Suppressor macrophage treated with lipopolysaccharide for 1 hour (primary cell): ENCODE results near the gene NFKBIA.
"Not testable (repeated sequence)": the region's sequence is repeated elsewhere in the genome, so short reads cannot be mapped to it uniquely, and the experiment has no call there.

Experiments used
- DNase-seq, 3 donors: peaks; one replicate each; pipeline ENCODE4 v3.0.0-alpha.2; 2020 to 2022

The NFKBIA gene

DNA sequence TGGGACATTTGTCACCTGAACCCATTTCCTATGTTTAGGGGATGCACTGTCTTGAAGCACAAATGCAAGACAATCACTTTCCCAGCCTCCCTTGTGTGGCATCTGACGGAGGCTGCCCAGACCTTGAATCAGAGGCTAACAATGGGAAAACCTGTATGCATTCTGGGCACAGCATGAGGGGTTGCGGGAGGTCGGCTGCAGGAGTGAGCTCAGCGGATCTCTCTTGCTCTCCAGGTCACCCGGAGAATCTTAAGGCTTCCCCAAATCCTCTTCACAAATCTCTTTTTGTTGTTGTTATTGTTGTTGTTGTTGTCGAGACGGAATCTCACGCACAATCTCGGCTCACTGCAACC, 15.3 kb downstream of the NFKBIA start:
- DNase-seq, result peak in 1 of 3 donors; percentile 16

DNA sequence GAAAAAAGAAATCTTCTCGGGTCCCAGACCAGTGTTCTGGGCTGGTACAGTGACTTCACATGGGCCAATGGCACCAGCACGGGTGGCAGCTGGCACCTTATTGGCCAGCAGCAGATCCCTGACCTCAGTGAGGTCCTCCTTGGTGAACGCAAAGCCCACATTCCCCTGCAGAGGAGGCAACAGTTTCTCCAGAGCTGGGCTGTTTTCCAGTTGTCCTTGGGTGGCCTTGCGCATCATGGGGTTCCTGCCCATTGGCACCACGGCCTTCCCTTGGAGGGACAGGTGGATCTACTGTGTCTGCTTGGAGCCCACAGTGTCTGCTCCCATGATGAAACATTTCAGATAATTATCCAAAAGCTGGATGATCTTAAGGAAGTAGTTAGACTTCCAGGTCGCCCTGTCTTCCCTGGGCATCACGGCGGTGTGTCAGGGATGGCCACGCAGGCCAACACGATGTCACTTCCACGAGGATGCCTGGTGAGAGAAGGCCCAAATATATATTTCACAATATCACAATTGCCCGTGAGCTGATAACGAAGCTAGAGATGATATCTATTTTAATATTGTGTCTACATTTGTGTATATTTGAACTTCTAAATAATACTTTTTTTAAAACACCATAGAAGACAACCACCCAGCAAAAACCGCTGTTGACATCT, 15.8 kb downstream of the NFKBIA start:
- DNase-seq, result peak in 1 of 3 donors; percentile 4

DNA sequence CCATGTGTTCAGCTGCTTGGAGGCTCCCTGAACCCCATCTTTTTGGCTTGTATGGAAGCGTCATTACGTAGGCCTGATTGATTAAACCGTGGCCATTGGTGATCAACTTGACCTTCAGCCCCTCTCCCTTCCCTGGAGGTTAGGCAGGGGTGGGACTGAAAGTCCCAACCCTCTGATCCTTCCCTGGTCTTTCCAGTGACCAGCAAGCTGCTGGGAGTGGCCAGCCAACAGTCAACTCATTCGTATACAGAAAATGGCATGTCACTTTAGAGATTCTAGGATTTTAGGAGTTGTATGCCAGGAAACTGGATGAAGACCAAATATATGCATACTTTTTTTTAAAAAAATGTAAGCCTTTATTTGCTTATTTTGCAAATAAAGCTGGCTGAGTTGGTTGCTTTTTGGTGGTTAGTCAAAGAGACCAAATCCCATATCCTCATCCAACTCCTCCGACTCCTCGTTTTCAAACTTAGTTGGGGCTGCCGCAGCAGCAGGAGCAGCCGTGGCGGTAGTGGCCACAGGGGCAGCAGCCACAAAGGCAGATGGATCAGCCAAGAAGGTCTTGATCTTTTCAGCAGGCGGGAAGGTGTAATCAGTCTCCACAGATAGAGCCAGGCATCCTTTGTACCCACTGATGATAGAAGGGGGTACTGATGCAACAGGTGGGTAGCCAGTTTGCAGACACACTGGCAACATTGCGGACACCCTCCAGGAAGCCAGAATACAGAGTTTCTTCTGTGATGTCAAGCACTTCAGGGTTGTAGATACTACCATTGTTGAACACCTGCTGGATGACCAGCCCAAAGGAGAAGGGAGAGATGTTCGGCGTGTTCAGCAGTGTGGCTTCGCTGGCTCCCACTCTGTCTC, 16.6 kb downstream of the NFKBIA start:
- DNase-seq, result peak in 1 of 3 donors; percentile 17

DNA sequence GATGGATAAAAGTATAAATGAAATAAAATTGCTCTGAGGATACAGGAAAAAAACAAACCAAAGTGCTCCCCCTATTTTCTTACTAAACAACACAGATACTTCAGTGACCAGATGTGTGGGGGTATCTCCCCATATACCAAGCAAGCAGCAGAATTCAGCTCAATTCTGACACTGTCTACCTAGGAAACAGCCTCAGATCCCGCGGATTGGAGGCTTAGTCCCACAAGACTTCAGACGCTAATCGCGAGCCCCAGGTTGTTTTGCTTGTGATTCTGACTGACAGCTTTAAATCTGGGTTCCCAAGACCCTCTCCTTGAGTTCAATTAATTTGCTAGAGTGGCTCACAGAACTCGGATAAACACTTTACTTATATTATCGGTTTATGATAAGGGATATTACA, 17.3 kb downstream of the NFKBIA start:
- DNase-seq, result peak in 1 of 3 donors; percentile 13

DNA sequence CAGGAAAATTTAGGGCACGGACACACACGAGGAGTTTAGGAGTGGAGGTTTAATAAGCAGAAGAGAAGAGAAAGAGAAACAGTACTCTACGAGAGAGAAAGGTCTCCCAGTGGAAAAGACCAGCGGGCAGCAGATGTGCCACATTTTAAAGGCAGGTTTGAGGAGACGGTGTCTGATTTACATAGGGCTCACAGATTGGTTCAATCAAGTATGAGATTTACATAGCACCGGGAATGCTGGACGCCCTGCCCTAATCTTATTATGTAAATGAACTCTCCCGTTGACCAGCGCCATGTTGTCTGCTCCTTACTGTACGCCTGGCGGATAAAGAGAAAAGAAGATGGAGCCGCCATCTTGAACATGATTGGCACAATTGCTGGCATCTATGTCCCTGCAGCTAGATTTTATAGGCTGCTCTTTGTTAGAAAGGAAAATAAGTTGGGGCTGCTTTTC, 17.9 kb downstream of the NFKBIA start:
- DNase-seq, result peak in 1 of 3 donors; percentile 8

DNA sequence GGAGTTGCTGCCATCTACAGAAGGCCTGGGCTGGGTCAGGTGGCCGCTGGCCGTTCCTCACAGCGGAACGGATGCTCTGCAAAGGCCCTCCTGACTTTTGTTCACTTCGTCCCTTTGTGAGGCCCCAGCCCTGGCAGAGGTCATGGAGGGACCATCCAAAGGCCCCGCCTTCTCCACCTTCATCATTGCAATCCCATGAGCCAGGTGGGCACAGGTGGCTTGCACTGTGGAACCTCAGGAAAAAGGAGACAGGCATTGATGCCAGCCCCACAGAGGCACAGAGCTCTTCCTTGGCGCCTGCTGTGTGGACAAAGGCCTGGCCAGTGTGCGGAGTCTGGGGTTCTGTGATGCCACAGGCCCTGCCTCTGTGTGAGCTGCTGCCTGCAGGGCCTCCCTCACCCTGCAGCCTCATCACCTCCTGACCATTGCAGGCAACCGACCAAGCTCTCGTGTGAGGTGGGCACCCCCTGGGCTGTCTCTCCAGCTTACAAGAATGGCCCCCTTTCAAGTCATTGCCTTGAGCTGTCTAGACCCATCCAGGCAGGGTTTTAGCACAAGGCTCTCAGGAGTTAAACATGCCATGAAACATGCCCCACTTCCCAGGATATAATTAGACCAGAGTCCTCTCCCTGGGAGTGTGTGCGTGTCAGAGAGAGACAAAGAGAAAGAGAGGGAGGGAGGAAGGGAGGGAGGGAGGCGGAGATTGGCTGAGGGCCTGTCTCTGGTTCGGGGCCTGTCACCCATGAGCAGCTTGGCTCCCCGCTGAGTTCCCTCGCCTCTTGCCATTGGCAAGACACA, 19.3 kb downstream of the NFKBIA start:
- peak in 1 of 3 donors; percentile 9 for DNase-seq

DNA sequence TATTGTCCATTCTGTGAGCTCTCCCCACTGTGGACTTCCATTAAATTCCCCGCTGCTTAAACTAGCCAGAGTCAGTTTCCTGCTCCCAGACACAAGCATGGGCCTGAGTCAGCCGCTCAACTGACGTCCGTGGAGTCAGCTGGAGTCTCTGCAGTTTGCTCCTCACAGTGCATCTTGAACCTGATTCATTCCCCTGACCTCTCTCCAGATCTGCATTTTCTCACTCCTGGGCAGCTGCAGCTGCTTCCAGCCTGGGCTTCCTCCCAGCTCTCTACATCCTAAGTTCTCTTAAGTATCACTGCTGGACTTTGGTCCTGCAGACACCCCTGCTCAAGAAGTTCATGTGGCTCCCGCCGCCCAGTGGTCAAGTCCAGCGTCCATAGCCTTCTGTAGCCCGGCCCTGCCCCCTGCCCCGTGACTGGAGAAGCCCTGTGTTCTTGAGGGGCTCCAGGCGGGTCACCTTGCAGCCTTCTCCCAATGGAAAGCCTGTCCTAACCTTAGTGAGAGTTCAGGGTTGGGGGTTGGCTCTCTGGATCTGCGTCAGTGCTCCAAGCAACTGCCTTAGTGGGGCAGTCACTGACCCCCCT, 20.0 kb downstream of the NFKBIA start:
- DNase-seq, result peak; percentile 86 to 90 (median 87)

DNA sequence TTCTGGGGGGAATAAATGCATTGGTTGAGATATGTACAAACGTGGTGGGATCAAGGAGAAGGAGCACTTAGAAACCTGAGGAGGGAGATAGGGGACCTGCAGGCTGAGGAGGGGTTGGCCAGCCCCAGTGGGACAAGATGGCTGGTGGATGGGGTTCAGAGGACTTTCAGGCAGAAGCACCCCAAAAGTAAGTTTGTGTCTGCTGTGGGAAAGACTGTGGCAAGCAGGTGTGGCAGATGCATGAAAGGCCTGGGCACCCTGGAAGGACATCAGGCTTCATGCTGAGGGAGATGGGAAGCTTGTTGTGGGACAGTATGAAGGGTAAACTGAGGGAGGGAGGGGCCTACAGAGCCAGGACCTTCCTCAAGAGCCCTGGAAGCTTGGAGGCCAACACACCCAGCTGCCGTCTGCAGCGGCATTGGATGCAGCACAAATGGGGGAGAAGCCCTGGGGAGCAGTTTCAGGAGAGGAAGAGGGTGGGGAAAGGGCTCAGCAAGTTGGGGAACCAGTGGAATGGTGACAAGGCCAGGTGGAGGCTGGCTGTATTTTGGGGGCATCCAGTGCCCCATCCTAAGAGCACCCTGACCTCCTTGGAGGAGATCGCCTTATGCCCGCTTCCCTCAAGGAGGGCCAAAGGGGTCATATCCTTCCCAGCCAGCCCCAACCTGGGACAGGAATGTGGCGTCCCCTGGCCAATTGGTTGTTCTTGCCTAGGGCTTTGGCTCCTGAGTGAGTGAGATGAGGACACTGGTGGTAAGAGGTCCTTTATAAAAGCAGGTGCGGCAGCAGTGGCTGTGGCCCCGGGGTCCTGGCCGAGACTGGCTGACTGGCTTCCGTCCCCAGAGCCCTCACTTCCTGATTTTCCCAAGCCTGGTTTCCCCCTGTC, 20.7 kb downstream of the NFKBIA start:
- DNase-seq, result peak in 1 of 3 donors; percentile 6

DNA sequence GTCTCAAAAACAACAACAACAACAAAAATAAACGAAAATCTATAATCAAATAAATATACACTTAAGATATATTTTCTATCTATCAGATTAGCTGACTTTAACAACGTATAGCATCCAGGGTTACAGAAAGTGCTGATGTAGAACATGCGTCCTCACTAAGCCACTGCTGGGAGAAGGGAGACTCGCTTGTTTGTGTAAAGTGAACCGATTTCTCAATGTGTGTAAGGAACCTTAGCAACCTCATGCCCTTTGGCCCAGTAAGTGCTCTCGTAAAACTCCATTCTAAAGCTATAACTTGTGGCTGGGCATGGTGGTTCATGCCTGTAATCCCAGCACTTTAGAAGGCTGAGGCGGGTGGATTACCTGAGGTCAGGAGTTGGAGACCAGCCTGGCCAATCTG, 23.8 kb downstream of the NFKBIA start:
- DNase-seq, result no peak

DNA sequence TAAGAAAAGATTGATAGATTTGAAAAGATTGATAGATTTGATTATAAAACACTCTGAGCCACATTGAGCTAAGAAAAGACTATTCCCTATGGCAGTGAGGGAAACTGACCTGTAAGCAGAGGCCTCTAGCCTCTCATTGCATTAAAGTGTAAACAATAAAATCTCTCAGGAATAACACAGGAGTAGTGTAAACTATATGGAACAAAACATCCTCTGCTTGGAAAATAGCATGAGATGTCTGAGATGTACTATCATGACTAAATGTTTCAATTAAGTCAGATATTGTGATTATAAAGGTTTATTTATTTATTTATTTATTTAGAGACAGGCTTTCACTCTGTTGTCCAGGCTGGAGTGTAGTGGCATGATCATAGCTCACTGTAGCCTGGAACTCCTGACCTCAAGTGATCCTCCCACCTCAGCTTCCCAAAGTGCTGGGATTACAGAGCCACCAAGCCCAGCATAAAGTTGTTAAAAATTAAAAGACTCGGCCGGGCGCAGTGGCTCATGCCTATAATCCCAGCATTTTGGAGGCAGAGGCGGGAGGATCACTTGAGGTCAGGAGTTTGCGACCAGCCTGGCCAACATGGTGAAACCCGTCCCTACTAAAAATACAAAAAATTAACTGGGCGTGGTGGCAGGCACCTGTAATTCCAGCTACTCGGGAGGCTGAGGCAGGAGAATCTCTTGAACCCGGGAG, 25.2 kb downstream of the NFKBIA start:
- not testable (repeated sequence) for DNase-seq

DNA sequence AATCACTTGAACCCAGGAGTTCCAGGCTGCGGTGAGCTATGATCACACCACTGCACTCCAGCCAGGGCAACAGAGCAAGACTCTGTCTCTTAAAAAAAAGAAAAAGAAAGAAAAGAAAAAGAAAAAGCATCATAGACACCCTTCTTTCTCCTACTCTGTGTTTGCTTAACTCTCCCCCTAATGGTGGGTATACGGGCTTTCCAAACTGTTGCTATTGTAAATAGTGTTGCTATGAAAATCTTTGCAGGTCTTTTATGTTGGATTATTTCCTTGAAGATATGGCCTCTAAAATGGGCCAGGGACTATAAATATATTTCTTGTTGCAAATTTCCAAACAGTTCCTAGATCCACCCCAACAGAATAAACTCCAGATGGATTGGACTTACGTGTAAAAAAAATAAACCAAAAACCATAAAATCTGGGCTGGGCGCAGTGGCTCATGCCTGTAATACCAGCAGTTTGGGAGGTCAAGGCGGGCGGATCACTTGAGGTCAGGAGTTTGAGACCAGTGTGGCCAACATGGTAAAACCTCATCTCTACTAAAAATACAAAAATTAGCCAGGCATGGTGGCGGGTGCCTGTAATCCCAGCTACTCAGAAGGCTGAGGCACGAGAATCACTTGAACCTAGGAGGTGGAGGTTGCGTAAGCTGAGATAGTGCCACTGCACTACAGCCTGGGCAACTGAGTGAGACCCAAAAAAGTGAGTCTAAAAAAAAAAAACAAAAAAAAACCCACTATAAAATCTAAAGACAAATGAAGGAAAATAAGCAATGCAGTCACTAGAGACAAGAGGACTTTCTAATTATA, 25.9 kb downstream of the NFKBIA start:
- no peak for DNase-seq

DNA sequence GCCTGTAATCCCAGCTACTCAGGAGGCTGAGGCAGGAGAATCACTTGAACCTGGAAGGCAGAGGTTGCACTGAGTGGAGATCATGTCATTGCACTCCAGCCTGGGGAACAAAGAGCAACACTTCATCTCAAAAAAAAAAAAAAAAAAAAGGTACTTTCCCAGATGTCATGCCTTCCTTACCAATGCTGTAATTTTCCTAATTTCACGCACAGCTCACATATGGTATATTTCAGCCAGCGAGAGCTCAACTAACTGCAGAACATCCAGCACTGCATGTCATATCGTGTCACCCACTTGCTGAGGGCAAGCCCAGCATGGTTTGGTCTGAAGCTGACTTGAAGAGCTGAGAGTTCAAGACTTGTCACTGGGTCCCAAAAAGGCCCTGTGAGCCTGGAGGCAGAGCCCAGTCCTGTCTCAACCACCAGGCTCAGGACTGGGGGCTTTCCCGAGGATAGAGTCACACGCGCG, 29.0 kb downstream of the NFKBIA start:
- peak; percentile 89 to 98 (median 96) for DNase-seq

DNA sequence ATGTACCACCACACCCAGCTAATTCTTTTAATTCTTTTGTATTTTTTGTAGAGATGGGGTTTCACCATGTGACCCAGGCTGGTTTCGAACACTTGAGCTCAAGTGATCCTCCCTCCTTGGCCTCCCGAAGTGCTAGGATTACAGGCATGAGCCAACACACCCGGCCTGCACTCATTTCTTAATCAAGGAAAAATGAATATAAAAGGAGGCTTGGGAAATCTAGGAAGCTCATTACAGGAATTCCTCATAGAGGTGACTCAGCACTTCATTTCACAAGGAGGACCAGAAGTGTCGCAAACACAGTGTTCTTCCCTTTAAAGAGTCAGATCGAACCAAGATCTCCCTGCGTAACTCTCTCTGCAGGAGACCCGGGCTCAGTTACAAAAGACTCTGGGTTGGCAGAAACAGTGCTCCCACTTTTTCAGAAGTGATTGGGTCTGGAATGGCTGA, 30.3 kb downstream of the NFKBIA start:
- peak; percentile 91 to 99 (median 99) for DNase-seq

DNA sequence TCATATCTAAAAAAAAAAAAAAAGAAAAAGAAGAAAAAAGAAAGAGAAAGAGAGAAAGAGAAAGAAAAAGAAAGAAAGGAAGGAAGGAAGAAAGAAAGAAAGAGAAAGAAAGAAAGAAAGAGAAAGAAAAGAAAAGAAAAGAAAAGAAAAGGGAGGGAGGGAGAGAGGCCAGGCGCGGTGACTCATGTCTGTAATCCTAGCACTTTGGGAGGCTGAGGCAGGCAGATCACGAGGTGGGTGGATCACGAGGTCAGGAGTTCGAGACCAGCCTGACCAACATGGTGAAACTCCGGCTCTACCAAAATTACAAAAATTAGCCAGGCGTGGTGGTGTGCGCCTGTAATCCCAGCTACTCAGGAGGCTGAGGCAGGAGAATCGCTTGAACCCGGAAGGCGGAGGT, 31.3 kb downstream of the NFKBIA start:
- DNase-seq, result not testable (repeated sequence)

DNA sequence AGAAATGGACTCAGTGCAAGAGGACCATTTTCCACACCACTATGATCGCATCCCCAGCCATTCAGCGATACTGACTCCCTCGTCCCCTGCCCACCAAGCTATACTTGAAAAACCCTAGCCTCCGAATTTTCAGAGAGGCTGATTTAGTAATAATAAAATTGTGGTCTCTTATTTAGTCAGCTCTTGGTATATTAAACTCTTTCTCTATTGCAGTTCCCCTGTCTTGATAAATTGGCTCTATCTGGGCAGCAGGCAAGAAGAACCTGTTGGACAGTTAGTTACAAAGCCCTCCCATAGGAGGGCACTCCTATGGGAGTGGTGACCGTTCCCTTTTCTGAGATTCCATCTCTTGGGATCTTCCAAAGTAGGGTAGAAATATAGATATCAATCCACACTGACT, 33.6 kb downstream of the NFKBIA start:
- DNase-seq, result no peak

DNA sequence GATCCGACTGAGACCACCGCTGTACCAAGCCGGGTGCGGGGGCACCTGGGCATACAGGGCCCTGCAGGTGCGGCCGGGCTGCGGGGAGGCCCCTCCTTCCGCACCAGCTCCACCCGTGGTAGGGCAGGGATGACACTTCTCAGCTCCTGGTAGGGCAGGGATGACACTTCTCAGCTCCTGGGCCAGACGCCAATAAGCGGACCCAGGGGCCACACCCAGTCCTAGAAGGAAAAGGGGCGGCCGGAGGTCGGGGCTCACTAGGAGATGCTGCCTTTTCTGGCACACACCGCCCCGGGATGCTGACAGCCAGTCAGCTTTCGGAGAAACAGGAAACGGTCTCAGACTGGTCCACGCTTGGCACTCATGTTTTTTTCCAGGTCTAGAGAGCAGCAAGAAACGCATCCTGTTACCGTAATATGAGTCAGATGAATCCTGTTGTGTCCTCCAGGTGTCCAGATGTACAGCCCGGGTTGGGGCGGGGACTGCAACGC, 34.8 kb downstream of the NFKBIA start:
- DNase-seq, result peak in 2 of 3 donors; percentile 18 to 34

DNA sequence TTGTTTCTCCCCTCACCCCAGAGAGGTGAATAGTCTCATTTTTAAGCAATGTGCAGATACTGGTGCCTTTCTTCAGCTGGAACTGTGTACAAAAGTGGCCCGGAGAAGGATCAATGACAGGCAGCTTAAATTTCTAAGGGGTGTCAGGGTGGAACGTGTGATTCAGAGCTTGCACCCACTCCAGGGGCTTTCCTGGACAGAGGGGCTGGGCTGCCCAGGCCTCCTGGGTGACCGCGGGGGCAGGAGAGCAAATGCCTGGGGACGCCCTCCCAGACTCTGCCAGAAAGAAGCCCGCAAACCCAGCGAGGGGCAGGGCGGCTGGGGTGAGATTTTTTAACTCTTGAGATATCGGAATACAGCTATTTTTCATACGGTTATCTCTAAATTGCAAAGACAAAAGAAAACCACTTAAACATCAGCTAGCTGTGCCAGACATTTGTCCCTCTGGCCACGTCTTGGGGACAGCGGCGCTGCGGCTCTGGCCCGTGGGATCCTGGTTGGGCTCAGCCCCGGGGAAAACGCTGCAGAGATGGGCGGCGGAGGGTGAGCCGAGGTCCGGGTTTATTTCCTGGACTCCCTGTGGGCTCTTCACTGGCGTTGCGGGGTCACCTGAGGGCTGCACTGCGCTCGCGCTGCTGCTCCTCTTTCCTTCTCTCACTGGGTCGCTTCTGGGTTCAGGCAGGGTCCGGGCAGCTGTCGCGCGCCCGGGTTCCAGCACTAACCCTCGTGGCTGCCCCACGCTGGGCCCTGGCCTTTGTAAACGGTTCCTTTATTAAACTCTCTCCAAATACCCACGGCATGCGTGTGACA, 35.8 kb downstream of the NFKBIA start:
- DNase-seq, result peak; percentile 61 to 79 (median 76)

DNA sequence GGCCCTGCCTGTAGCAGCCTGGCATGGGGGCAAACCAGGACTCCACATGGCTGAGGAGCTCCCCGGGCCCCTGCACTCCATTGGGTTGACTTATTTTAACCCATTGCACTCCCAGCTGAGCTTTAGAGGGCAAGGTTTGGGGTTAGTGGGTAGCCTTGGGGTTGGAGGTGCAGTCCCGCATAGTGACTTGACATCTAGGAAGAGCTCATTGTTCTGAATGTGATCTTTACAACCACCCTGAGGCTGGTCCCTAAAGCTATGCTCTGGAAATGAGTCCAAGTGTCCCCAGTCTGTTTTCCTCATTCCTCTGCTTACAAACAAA, 36.4 kb downstream of the NFKBIA start:
- DNase-seq, result peak in 1 of 3 donors; percentile 17

DNA sequence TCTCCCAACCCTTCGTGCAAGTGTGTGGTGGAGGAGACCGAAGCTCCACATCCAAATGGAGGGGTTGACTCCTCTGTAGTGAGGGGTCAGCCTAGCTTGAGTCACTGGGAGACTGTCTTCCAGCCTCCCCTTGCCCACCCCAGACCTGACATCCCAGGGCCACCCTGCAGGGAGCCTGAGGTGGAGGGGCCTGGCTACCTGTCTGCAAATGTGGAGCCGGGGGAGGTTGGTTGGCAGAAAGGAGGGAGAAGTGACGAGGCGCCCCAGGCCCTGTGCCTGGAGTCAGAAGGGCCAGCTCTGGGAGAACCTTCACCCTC, 37.5 kb downstream of the NFKBIA start:
- peak in 1 of 3 donors; percentile 17 for DNase-seq
